ENCODE results near the gene HNRNPA3.

DNA sequence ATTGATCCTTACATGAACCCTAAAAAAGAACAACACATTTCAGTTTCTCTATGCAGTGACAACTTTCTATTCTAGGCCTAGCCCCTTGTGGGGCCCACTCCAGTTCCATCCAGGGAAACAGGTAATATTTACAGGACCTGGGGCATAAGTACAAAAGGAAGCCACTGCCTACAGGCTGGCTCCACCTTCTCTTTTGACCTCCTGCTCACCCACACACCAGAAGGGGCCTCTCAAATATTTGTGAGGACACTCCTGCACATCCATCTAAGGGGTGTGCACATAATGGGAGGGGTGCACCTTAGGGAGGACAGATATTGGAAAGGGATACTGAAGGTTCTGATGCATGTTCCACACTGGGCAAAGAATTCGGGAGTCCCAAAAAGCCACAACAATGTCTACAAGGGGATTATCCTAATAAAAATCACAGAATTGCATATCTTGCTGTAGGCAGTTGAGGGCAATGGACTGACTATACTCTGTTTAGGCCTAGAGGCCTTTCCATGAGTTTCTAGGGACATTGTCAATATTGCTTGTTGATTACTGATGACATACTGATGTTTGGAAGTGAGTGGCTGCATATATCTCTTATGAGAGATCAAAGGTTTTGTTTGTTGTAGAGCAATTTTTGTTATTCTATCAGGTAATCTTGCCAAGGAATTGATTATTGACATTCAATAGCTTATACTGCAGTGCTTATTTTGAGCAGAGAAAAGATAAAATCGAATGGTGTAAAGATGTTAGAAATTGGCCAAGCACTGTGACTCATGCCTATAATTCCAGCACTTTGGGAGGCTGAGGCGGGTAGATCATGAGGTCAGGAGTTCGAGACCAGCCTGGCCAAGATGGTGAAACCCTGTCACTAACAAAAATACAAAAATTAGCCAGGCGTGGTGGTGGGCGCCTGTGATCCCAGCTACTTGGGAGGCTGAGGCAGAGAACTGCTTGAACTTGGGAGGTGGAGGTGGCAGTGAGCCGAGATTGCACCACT is 23.8 kb upstream of the HNRNPA3 start:
- TF ChIP-seq, protein P1, sequence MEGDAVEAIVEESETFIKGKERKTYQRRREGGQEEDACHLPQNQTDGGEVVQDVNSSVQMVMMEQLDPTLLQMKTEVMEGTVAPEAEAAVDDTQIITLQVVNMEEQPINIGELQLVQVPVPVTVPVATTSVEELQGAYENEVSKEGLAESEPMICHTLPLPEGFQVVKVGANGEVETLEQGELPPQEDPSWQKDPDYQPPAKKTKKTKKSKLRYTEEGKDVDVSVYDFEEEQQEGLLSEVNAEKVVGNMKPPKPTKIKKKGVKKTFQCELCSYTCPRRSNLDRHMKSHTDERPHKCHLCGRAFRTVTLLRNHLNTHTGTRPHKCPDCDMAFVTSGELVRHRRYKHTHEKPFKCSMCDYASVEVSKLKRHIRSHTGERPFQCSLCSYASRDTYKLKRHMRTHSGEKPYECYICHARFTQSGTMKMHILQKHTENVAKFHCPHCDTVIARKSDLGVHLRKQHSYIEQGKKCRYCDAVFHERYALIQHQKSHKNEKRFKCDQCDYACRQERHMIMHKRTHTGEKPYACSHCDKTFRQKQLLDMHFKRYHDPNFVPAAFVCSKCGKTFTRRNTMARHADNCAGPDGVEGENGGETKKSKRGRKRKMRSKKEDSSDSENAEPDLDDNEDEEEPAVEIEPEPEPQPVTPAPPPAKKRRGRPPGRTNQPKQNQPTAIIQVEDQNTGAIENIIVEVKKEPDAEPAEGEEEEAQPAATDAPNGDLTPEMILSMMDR (IDR thresholded peaks at IDR 0.05; ENCODE audit: borderline replicate concordance, extremely low read depth, low read length, poor library complexity, severe bottlenecking) = no peak
- TF ChIP-seq EZH2 (IDR thresholded peaks at IDR 0.05; ENCODE audit: borderline replicate concordance, low read depth, low read length, severe bottlenecking) = no peak

All from DND-41 (cell line).